GM19455 (cell line): ENCODE results near the gene OR7E24.
"Not testable (repeated sequence)": the region's sequence is repeated elsewhere in the genome, so short reads cannot be mapped to it uniquely, and the experiment has no call there.

Experiments
- ATAC-seq: cut with Tn5 transposase; IDR thresholded peaks from one replicate; pipeline ENCODE4 v1.9.1; 2021; ENCODE audit not compliant: unreplicated experiment

The OR7E24 gene

DNA sequence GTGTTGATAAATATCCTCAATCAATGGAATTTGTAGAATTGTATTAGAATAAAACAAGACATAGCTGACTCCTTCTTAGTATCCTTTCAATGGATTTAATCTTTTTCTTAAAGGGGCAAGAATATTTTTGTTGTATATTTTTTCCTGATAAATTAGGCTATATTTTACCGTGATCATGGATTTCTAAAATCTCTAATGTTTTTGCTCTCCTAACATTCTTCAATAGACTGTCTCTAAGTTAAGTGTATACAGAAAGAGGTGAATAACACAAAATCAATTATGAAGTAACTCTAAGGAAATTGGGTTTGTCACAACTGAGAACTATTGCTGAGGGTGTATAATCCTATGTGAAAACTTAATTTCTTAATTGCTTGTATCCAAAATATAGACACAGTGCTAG is at the start of gene OR7E24:
Gene OR7E24 (plus strand): TSS at position 301 of the 400 bp plus-strand sequence. CDS start 114 bp downstream, outside the sequence.
- ATAC-seq = no peak

DNA sequence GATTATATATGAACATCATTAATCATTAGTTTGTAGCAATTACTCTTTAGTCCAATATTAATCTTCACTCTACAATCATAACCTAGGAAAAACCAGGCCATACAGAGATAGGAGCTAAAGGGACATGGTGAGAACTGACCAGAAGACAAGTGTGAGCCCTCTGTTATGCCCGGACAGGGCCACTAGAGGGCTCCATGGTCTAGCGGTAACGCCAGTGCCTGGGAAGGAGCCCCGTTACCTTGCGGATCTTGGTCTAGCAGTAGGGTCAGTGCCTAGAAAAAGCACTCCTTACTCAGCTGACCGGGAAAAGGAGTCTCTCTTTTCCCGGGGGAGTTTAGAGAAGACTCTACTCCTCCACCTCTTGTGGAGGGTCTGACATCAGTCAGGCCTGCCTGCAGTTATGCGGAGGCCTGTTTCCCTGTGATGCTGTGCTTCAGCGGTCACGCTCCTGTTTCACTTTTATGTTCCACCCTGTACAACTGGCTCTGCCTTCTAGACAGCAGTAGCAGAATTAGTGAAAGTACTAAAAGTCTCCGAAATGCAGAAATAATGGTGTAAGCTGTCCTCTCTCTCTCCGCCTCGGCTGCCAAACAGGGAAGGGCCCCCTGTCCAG is 45.1 kb upstream of the OR7E24 start:
- no peak for ATAC-seq

GRCh38 chr19:9219489-9219888 is 31.2 kb upstream of the OR7E24 start, which contains the start of gene OR7D4:
Gene OR7D4, minus strand, starts transcription at chr19:9219589. Its CDS starts 4,752 bp downstream, at chr19:9214837.
- ATAC-seq = no peak

GRCh38 chr19:9251236-9251635 is 506 bp downstream of the OR7E24 start:
- ATAC-seq = no peak

- not testable (repeated sequence) for ATAC-seq
Observed at GRCh38 chr19:9283485-9283884, 32.8 kb downstream of the OR7E24 start.

DNA sequence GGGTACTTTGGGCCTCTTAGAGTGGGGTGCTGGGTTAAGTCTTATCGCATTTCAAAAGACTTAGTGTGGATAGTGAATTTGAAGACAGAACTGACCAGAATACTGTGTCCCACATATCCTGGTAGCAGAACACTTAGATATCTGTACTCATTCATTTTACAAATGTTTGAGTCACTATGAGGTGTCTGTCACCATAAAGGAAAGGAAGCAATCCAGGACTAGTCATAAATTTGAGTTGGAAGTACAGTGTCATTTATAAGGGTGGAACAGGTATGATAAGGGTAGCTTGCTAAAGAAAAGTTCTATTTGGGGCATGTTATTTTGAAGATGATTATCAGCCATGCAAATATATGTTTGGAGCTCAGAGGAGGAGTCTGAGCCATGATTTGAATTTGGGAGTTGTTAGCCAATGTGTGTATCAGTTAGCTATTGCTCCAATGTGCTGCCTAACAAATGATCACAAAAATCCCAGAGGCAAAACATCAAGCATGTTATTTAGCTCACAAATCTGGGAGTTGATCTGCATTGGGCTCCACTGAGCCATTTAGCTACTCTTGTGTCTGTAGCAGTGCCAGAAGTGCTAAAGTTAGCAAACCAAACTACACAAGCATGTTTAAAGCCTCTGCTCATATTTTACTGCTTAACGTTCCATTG is 38.6 kb downstream of the OR7E24 start:
- no peak for ATAC-seq

GRCh38 chr19:9295411-9295849 is 44.7 kb downstream of the OR7E24 start:
- ATAC-seq = no peak

DNA sequence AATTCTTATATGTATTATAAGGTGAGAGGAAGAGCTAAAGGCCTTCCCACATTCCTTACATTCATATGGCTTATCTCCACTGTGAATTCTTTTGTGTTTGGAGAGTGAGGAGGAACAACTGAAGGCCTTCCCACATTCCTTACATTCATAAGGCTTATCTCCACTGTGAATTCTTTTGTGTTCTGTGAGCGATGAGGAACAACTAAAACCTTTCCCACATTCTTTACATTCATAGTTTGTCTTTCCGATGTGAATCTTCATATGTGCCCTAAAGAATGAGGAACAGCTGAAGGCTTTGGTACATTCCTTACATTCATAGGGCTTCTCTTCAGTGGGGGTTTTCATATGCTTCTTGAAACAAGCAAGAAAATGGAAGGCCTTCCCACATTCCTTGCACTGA is 45.6 kb downstream of the OR7E24 start:
- ATAC-seq = no peak
